Panc1 (cell line): ENCODE results near the gene PRKAG2.

ENCODE experiments used
- POLR2AphosphoS5 ChIP-seq: IDR thresholded peaks from 2 replicates; pipeline ENCODE4 v1.6.1; 2012; ENCODE audit warnings: mild to moderate bottlenecking, low read depth, low read length, moderate library complexity
- TF ChIP-seq, protein P1 (sequence below): fragments of 450-650 bp; IDR thresholded peaks from 2 replicates; pipeline ENCODE4 v1.5.1; 2017; ENCODE audit warnings: mild to moderate bottlenecking
- TF ChIP-seq, protein P2 (sequence below), 2 experiments: IDR thresholded peaks; 2 replicates each; pipeline ENCODE4 v1.6.1; 2011 to 2012; ENCODE audit warnings: low read depth in 2 of 2, control low read depth in 1 of 2, low read length in 1 of 2, mild to moderate bottlenecking in 1 of 2, moderate library complexity in 1 of 2; ENCODE audit not compliant: insufficient read depth in 1 of 2

DNA sequence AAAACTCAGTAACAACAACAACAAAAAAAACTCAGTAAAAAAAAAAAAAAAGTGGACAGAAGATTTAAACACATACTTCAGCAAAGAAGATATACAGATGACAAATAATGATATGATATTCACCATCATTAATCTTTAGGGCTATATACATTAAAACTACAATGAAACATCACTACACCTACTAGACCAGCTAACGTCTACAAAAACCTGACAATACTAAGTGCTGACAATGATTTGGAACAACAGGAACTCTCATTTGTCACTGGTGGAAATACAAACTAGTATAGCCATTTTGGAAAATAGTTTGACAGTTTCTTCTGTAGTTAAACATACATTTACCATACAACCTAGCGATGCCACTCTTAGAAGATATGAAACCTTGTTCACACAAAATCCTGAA, 185.5 kb downstream of the PRKAG2 start:
- TF ChIP-seq, protein P1, sequence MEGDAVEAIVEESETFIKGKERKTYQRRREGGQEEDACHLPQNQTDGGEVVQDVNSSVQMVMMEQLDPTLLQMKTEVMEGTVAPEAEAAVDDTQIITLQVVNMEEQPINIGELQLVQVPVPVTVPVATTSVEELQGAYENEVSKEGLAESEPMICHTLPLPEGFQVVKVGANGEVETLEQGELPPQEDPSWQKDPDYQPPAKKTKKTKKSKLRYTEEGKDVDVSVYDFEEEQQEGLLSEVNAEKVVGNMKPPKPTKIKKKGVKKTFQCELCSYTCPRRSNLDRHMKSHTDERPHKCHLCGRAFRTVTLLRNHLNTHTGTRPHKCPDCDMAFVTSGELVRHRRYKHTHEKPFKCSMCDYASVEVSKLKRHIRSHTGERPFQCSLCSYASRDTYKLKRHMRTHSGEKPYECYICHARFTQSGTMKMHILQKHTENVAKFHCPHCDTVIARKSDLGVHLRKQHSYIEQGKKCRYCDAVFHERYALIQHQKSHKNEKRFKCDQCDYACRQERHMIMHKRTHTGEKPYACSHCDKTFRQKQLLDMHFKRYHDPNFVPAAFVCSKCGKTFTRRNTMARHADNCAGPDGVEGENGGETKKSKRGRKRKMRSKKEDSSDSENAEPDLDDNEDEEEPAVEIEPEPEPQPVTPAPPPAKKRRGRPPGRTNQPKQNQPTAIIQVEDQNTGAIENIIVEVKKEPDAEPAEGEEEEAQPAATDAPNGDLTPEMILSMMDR: no peak
- TF ChIP-seq POLR2AphosphoS5: no peak
- TF ChIP-seq, protein P2, sequence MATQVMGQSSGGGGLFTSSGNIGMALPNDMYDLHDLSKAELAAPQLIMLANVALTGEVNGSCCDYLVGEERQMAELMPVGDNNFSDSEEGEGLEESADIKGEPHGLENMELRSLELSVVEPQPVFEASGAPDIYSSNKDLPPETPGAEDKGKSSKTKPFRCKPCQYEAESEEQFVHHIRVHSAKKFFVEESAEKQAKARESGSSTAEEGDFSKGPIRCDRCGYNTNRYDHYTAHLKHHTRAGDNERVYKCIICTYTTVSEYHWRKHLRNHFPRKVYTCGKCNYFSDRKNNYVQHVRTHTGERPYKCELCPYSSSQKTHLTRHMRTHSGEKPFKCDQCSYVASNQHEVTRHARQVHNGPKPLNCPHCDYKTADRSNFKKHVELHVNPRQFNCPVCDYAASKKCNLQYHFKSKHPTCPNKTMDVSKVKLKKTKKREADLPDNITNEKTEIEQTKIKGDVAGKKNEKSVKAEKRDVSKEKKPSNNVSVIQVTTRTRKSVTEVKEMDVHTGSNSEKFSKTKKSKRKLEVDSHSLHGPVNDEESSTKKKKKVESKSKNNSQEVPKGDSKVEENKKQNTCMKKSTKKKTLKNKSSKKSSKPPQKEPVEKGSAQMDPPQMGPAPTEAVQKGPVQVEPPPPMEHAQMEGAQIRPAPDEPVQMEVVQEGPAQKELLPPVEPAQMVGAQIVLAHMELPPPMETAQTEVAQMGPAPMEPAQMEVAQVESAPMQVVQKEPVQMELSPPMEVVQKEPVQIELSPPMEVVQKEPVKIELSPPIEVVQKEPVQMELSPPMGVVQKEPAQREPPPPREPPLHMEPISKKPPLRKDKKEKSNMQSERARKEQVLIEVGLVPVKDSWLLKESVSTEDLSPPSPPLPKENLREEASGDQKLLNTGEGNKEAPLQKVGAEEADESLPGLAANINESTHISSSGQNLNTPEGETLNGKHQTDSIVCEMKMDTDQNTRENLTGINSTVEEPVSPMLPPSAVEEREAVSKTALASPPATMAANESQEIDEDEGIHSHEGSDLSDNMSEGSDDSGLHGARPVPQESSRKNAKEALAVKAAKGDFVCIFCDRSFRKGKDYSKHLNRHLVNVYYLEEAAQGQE (IDR thresholded peaks at IDR 0.05; ENCODE audit: insufficient read depth in 1 of 2, low read depth in 2 of 2, low read length in 1 of 2): no peak
